ENCODE data around the gene BZW2.

Gene BZW2

GRCh38 chr7:16734148-16734726 lies 88.3 kb downstream of the BZW2 start:
- CTCF ChIA-PET, result no interaction called here
- POLR2A ChIA-PET (ENCODE audit: low non-redundant PET), result no interaction called here
- H3K27ac ChIP-seq, result no peak overlapping the region
- no peak for TF ChIP-seq CTCF (conservative IDR thresholded peaks at IDR 0.05; ENCODE audit: low read depth)
- DNase-seq (ENCODE audit: low spot score), result no peak

GRCh38 chr7:16735020-16735419 lies 89.0 kb downstream of the BZW2 start:
- ChIA-PET CTCF (no interaction called here), POLR2A (ENCODE audit: low non-redundant PET) (no interaction called here)
- no peak overlapping the region for H3K27ac ChIP-seq
- no peak for DNase-seq (ENCODE audit: low spot score)
- no peak for TF ChIP-seq CTCF (conservative IDR thresholded peaks at IDR 0.05; ENCODE audit: low read depth)

GRCh38 chr7:16738011-16738688 lies 92.2 kb downstream of the BZW2 start:
- DNase-seq (ENCODE audit: low spot score), result no peak
- ChIA-PET POLR2A (ENCODE audit: low non-redundant PET) (no interaction called here), CTCF (interaction anchor here (0.8 kb wide), 1 partner anchor 245 kb away, joined by 3 read pairs; no protein-coding TSS in a partner anchor)
- TF ChIP-seq CTCF (conservative IDR thresholded peaks at IDR 0.05; ENCODE audit: low read depth), result no peak
- H3K27ac ChIP-seq, result no peak overlapping the region

- peak; percentile 91 for DNase-seq (ENCODE audit: low spot score)
- ChIA-PET POLR2A (ENCODE audit: low non-redundant PET) (no interaction called here), CTCF (no interaction called here)
- TF ChIP-seq CTCF (conservative IDR thresholded peaks at IDR 0.05; ENCODE audit: low read depth), result no peak
- peak overlapping the region; percentile 65 for H3K27ac ChIP-seq
Measured at GRCh38 chr7:16739863-16740622, 94.1 kb downstream of the BZW2 start.

GRCh38 chr7:16740623-16740953 lies 94.6 kb downstream of the BZW2 start:
- no peak for TF ChIP-seq CTCF (conservative IDR thresholded peaks at IDR 0.05; ENCODE audit: low read depth)
- DNase-seq (ENCODE audit: low spot score), result no peak
- ChIA-PET CTCF (no interaction called here), POLR2A (ENCODE audit: low non-redundant PET) (no interaction called here)
- no peak overlapping the region for H3K27ac ChIP-seq

GRCh38 chr7:16740996-16741395 lies 95.0 kb downstream of the BZW2 start:
- no peak for DNase-seq (ENCODE audit: low spot score)
- POLR2A ChIA-PET (ENCODE audit: low non-redundant PET), result no interaction called here
- CTCF ChIA-PET, result no interaction called here
- TF ChIP-seq CTCF (conservative IDR thresholded peaks at IDR 0.05; ENCODE audit: low read depth), result no peak
- H3K27ac ChIP-seq, result no peak overlapping the region

Measured in RWPE1 (cell line).